GM18507 (cell line): ENCODE measurements around the gene RBBP5.
"Not testable (repeated sequence)": the region's sequence is repeated elsewhere in the genome, so short reads cannot be mapped to it uniquely, and the experiment has no call there.

Experiments
- DNase-seq: peaks from one replicate; pipeline ENCODE4 v3.0.0; 2011; ENCODE audit warnings: low read depth; ENCODE audit not compliant: insufficient read length; ENCODE audit errors: extremely low spot score
- FAIRE-seq: peaks from 2 replicates; lab custom pipeline; 2011; peaks lifted over from hg19 to GRCh38; lab: Jason Lieb, UNC

RBBP5 gene, protein sequence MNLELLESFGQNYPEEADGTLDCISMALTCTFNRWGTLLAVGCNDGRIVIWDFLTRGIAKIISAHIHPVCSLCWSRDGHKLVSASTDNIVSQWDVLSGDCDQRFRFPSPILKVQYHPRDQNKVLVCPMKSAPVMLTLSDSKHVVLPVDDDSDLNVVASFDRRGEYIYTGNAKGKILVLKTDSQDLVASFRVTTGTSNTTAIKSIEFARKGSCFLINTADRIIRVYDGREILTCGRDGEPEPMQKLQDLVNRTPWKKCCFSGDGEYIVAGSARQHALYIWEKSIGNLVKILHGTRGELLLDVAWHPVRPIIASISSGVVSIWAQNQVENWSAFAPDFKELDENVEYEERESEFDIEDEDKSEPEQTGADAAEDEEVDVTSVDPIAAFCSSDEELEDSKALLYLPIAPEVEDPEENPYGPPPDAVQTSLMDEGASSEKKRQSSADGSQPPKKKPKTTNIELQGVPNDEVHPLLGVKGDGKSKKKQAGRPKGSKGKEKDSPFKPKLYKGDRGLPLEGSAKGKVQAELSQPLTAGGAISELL

DNA sequence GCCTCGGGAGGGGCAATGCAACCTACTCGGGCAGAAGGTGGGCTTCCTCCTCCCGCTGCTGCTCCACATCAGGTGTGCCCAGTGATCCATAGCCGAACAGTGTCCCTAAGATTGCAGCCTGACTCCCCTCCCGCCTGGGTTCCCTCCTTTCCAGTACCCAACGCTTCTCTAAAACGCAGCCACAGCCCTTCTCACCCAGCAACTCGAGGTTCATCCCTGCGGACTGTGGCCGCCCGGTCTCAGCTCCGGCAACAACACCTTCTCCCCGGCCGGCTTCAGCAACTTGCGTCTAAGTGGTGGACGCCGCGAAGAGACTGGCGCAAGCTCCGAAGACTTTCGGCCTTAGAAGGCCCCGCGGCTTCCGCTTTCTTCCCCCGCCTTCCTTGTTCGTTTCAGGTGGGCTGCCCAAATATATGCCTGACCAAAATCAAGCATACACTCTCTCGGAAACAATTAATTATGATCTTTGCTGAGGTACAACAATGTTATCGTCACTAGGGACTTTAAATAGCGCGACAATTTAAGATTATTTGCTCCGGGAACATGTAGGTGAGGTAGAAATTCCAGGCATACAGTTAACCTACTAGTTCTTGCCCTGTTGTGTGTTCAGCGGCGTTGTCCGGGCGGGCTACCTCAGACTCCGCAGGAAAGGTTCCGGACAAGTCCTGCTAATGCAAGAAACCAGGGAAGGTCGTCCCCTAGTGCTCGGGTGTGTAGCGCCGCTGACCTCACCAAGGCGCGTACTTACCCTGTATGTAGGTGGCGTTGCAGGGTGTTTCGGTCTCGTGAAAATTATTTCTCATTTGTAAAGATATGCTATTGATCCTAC, at the start of gene RBBP5:
RBBP5 (minus strand) TSS at position 319 of the 829 bp plus-strand sequence; CDS start at position 214, 105 bp downstream.
- FAIRE-seq (peak; percentile 96), DNase-seq (peak; percentile 84)

DNA sequence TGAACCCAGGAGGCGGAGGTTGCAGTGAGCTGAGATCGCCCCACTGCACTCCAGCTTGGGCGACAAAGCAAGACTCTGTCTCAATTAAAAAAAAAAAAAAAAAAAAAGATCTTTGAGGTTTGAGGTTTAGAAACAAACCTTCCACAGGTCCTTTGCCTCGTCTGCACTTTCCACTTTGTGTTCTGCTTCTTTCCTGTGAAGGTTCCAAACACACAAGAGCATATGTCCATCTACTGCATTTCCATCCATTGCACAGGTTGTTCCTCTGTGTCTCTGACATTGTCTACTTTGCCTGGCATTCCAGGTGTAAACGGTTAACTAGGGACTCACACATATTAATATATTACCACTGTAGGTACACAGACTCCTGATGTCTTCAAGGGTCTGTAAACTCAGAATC, 49.6 kb upstream of the RBBP5 start:
- DNase-seq = no peak
- FAIRE-seq = no peak

DNA sequence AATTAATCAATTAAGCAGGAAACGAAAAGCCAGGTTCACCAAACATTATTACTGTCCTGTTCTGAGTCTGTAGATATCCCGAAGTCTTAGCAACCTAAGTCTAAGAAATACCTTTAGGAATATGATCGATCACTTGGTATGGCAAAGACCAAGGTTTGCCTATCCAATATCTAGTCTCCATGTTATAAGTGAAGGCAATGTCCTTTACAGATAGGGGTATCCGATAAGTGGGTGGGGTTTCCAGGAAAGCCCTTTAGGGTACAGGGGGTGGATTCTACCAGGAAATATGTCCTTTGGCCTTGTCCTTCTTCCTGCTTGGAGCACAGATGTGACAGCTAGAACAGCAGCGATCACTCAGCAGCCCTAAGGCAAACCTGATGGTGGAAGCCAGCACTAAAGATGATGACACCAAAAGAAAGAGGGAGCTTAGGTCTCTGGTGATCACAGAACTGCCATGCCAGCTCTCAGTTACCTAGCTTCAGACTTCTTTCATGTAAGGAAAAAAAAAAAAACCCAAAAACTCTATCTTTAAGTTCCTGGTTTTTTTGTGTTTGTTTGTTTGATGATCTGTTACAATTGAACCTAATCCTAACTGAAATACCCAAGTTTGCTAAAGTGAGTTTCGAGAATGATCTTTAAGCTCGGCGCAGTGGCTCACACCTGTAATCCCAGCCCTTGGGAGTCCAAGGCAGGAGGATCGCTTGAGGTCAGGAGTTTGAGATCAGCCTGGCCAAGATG, 48.9 kb upstream of the RBBP5 start:
- DNase-seq (no peak), FAIRE-seq (no peak)

DNA sequence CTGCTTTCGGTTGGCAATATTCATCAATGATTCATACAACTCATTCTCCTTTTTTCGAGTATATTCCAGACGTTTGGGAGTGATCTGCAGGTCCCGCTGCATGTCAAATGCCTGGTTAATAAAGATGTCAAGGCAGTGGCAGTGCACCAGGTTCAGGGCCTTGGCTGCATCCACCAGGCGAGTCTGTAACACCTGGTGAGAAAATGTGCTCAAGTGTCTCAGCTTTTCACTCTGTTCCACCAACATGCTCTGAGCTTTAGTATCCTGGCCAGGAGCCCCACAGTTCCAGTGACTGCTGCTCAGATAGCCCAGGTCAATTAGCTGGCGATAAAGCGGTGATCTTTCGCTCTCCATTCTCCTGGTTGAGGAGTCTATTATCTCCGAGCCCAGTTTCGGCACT, 47.5 kb upstream of the RBBP5 start:
- DNase-seq (no peak), FAIRE-seq (no peak)

DNA sequence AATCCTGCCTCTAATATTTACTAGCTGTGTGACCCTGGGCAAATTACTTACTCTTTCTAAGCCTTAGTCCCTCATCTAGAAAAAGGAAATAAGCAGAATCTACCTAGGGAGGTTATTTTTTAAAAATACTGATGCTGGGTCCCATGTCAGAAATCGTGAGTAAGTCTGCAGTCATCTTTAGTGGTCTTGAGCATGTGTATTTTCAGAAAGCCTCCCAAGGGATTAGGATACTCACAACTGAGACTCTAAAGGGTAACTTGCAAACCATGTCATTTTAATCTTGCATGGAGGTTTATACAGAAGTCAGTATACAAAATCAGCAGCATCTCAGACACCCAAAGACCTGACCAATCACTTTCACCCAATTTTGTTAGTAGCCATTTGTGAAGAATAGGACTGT, 46.5 kb upstream of the RBBP5 start:
- no peak for FAIRE-seq
- DNase-seq = no peak

DNA sequence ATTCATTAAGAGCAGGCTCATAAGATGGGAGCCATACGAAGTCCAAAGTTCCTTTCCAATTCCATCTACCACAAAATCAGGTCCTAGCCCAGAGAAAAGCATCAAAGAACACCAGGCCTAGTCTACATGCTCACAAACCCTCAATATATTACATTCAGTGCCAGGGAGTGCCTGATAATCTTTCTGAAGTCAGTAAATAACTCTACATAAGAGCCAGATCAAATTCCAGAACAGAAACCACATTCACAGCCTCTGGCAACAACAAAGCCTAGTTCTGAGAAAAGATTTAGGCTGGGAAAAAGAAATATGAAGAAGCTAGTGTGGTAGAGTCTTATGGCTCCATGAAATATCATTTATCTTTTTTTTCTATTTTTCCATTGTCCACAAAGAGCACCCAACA, 40.5 kb upstream of the RBBP5 start:
- DNase-seq = no peak
- FAIRE-seq = no peak

DNA sequence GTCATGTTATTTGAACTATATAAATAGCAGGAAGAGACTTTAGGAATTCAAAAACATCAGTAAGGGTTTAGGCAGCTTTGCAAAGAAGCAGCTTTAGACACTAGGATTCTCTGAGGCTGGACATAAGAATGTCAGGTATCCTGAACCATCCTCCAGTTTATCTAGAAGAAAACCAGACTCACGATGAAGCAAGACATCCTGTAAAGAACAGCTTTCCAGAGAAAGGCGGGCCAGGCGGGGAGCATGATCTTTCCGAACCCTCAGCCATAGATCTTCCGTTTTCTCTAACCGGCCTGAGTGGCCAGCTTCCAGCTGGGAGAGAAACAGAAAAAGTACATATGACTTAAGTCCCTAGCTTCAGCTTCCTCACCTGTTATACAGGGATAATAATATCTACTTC, 39.3 kb upstream of the RBBP5 start:
- DNase-seq (no peak), FAIRE-seq (no peak)

DNA sequence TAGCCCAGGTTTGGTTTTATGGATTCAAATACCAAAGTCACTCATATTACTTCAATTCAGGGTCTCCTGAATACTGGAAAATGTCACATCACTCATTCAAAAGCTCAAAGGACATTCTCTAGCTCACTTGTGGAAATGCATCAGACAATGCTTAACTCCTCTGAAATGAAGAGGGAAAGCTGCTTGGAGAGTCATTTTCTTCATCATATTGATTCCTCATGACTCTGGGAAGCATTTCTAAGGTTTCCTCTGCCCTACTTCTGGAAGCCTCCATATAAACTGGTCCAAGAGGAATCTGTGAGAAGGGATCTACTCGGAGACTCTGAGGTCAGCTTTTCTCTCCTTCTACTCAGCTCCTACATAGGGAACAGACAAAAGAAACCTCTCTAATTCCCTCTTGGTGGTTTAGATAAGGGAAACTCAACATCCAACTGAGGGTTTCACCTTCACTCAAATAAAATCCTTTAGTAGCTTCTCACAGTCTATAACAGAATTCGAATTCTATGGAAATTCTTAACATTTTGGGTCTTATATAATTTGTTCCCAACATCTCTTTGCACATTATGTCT, 36.4 kb upstream of the RBBP5 start:
- FAIRE-seq = no peak

DNA sequence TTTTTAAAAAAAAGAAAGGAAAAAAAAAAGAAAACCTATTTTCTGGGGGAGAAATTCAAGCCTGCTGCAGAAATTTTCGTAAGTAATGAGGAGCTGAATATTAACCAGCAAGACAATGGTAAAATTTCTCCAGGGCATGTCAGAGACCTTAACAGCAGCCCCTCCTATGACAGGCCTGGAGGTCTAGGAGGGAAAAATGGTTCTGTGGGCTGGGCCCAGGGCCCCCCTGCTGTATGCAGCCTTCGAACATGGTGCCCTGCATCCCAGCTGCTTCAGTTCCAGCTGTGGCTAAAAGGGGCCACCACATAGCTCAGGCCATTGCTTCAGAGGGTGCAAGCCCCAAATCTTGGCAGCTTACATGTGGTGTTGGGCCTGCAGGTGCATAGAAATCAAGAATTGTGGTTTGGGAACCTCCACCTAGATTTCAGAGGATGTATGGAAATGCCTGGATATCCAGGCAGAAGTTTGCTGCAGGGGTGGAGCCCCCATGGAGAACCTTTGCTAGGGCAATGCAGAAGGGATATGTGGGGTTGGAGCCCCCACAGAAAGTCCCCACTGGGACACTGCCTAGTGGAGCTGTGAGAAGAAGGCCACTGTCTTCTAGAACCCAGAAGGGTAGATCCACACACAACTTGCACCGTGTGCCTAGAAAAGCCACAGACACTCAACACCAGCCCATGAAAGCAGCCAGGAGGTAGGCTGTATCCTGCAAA, 34.0 kb upstream of the RBBP5 start:
- DNase-seq, FAIRE-seq: not testable (repeated sequence)

More for the DNA sequence above, 36.4 kb upstream of the RBBP5 start:
- no peak for DNase-seq

DNA sequence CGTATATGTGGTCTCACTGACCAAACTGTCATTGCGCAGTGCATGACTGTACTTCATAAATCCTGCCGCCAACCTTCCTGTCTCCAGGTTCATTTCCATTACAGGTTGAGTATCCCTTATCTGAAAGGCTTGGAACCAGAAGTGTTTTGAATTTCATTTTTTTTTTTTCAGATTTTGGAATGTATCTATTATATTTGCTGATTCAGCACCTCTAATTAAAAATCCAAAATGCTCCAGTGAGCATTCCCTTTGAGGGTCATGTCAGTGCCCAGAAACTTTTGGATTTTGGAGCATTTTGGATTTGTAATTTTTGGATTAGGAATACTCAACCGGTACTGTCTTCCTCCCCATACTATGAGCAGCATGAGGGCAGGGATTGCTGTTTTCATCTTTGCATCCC, 30.7 kb upstream of the RBBP5 start:
- FAIRE-seq (no peak), DNase-seq (no peak)

DNA sequence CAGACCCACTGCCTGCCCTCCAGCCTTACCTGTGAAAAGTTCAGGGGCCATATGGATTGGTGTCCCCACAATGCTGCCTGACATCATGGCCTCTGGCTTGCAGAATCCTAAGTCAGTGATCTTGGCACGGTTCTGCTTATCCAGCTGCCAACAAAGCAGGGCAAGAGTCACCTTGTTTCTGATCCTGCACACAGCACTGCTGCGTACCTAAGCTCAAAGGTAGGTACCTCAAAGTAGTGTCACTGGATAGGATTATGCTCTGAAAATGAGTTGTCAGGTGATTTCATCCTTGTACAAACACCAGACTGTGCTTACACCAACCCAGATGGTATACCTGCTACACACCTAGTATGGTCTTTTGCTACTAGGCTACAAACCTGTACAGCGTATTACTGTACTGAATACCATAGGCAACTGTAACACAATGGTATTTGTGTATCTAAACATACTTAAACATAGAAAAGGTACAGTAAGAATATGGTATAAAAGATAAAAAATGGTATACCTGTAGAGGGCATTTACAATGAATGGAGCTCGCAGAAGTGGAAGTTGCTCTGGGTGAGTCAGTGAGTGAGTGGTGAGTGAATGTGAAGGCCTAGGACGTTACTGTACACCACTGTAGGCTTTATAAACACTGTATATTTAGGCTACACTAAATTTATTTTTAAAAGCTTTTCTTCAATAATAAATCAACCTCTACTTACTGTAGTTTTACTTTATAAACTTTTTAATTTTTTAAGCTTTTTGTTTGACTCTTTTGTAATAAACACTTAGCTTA, 29.1 kb upstream of the RBBP5 start:
- FAIRE-seq (no peak), DNase-seq (no peak)

DNA sequence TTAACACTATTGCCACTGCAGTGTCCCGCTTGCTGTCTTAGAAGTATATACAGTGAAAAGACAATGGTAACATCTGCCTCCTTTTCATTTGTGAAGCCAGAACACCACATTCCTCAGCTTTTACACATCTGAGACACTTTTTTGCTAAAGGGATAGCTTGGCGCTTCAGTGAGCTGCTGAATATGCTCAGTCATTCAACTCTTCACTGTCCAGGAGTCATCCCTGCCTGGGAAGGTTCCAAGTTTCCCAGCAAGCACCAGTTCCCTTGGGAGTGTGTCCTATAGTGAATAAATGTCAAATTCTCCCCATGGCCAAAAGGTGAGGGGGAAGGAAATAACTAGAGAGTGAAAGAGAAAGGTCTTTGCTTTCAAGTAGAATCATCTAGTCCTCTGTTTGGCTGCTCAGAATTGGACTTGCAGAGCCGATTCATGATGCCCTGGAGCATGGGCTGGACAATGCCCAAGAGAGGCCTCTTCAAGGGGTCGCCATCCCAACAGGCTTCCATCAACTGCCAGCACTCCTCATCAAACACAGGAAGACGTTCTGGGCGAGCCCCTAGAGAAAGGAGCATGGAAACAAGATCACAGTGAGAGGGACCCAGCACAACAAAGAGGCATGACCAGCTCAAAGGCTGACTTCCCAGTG, 25.5 kb upstream of the RBBP5 start:
- DNase-seq (no peak), FAIRE-seq (no peak)

DNA sequence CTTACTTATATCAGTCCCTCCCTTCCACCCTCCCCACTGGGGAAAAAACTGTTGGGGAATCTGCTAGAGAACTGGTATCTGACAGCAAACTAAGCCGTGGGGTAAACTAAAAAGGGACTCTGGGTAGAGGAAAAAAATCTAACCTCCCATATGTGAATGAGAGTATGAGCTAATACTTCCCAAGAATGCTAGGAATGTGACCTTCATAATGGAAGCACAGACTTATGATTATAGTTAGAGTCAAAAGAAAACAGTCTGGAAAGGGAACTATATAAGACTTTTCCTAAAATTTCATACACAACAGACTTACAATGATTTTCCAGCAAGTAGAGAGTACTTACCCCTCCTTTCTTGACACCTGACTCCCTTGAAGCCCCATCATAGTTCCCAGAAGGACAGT, 23.0 kb upstream of the RBBP5 start:
- FAIRE-seq (no peak), DNase-seq (no peak)

DNA sequence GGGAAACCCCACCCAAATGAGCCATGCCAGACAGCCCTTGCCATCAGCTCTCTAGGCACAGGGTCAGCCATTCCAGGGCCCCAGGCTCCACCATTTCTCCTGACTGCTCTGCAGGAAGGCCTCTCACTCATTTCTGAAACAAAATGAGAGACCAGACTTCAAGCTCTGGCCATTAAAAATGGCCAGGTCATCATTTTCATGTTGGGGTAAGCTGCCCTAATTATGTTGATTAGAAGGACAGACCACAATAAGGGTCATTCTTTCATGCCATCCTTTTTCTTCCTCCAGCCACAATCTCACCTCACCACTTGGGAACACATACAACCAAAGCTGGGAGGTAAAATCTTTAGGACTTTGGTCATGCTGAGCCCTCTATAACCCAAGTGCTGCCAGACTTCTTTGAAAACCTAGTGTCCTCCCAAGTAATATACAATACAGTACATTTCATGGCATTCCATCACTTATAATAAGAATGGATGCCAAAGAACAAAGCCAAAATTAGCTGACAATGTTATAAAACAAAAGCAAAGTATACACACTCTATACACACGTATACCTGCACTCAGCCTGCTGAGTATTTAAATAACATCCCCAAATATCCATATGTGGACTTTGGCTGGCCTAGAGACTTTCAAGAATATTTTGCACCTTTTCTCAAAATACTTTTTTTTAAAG, 22.4 kb upstream of the RBBP5 start:
- DNase-seq (no peak), FAIRE-seq (no peak)

DNA sequence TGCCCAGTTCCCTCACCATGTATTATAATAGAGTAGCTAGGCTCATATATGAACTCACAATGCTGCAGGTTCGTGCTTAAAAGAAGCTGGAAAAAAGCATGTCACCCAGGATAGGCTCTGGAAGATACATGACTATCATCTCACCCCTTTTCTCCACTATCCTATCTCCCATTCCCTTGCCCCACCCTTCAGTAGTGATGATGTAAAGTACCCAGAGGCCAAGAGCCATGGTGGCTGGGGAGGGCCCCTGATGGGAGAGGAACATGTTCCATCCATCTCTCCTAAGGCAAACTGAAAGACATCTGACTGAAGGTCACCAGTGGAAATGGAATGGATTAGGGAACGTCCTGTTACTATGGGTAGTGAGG, 20.3 kb upstream of the RBBP5 start:
- no peak for FAIRE-seq
- no peak for DNase-seq

DNA sequence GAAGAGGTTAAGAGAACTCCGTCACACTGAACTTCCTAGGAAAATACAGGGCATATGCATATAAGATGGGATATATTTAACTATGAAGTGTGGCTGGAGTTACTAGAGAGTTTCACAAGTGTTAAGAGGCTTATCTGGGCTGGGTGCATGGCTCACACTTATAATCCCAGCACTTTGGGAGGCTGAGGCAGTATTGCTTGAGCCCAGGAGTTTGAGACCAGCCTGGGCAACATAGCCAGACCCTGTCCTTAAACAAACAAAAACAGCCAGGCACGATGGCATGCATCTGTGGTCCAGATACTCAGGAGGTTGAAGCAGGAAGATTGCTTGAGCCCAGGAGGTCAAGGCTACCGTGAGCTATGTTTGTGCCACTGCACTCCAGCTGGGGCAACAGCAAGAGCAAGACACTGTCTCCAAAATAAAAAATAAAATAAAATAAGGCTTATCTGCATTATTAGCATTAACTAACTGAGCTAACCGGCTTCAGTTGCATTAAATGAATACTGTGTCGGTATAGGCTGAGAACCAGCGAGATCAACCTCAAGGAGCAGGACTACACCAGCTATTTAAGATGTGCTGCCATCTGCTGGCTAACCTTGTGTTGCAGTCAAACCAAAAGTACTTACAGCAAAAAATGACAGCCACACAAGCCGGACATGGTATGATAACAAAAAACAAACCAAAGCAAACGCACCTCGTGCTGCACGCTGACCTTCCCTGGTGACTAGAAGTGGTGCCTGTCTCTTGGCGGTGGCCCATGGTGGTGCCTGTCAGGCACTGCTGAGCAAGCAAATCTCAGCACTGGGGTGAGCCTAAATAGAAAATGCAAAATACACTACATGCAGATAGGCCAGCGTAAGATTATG, 19.7 kb upstream of the RBBP5 start:
- DNase-seq = peak; percentile 32
- peak; percentile 58 for FAIRE-seq
